ENCODE data around the gene B3GNT5.

The B3GNT5 gene

GRCh38 chr3:183252973-183253527 is at the start of gene B3GNT5:
Gene B3GNT5 (plus strand): TSS chr3:183253253. CDS start chr3:183269799, 16,546 bp downstream.
- DNase-seq, result peak in 1 of 56 donors; percentile 64

- no peak for DNase-seq
Observed at GRCh38 chr3:183203670-183204069, 49.4 kb upstream of the B3GNT5 start.

GRCh38 chr3:183208260-183208659 is 44.8 kb upstream of the B3GNT5 start:
- DNase-seq, result no peak

- no peak for DNase-seq
Observed at GRCh38 chr3:183208800-183209199, 44.3 kb upstream of the B3GNT5 start.

GRCh38 chr3:183210341-183210740 is 42.7 kb upstream of the B3GNT5 start:
- no peak for DNase-seq

- peak in 2 of 56 donors; percentile 14 to 35 for DNase-seq
Observed at GRCh38 chr3:183210862-183211341, 42.2 kb upstream of the B3GNT5 start.

- peak in 7 of 56 donors; percentile 2 to 39 (median 14) for DNase-seq
Observed at GRCh38 chr3:183211352-183211751, 41.7 kb upstream of the B3GNT5 start.

GRCh38 chr3:183212096-183212495 is 41.0 kb upstream of the B3GNT5 start:
- no peak for DNase-seq

- DNase-seq, result peak in 7 of 56 donors; percentile 3 to 51 (median 24)
Observed at GRCh38 chr3:183212565-183212964, 40.5 kb upstream of the B3GNT5 start.

- no peak for DNase-seq
Observed at GRCh38 chr3:183213415-183214276, 39.4 kb upstream of the B3GNT5 start.

- DNase-seq, result no peak
Observed at GRCh38 chr3:183214277-183214612, 38.8 kb upstream of the B3GNT5 start.

- no peak for DNase-seq
Observed at GRCh38 chr3:183215591-183216202, 37.4 kb upstream of the B3GNT5 start.

- no peak for DNase-seq
Observed at GRCh38 chr3:183217548-183218332, 35.3 kb upstream of the B3GNT5 start.

GRCh38 chr3:183218826-183219225 is 34.2 kb upstream of the B3GNT5 start:
- DNase-seq, result no peak

- no peak for DNase-seq
Observed at GRCh38 chr3:183220828-183221227, 32.2 kb upstream of the B3GNT5 start.

GRCh38 chr3:183222631-183223235 is 30.3 kb upstream of the B3GNT5 start:
- no peak for DNase-seq

- no peak for DNase-seq
Observed at GRCh38 chr3:183224180-183224970, 28.7 kb upstream of the B3GNT5 start.

- DNase-seq, result no peak
Observed at GRCh38 chr3:183226333-183226890, 26.6 kb upstream of the B3GNT5 start.

- DNase-seq, result no peak
Observed at GRCh38 chr3:183227586-183227985, 25.5 kb upstream of the B3GNT5 start.

GRCh38 chr3:183229178-183229577 is 23.9 kb upstream of the B3GNT5 start:
- DNase-seq, result no peak

Data from amygdala (tissue), 56 donors.